Activated CD4-positive, alpha-beta T cell treated with anti-CD3 and anti-CD28 coated beads, Interleukin-2, amount 10 ng/mL, durations not matched to agents 7 days and 5 days (primary cell): ENCODE results near the gene IL12RB2. TPM values are rescaled to one million over a fixed set of nuclear protein-coding genes. Genes with fewer than 3 reads are reported as not detected.

Source experiments
- CTCF ChIA-PET: fragments of 350-600 bp; sonication (Branson Sonifier 250); formaldehyde crosslinking; loops from one replicate; lab custom pipeline; 2021; ENCODE audit warnings: antibody characterized with exemption; lab: Charles Lee
- POLR2A ChIA-PET: fragments of 350-600 bp; sonication (Branson Sonifier 250); formaldehyde crosslinking; loops from one replicate; lab custom pipeline; 2021; ENCODE audit warnings: antibody characterized with exemption; lab: Charles Lee
- DNase-seq: peaks from one replicate; pipeline ENCODE4 v3.0.0-alpha.2; 2020
- H3K27ac Mint-ChIP-seq: one replicate; pipeline ENCODE4 v1.8.0; 2021; ENCODE audit warnings: mild to moderate bottlenecking, moderate library complexity, mixed read lengths
- H3K27me3 Mint-ChIP-seq: one replicate; pipeline ENCODE4 v1.8.0; 2021; ENCODE audit warnings: mixed read lengths
- H3K36me3 Mint-ChIP-seq: one replicate; pipeline ENCODE4 v1.8.0; 2021; ENCODE audit warnings: low read depth, mixed read lengths
- H3K4me1 Mint-ChIP-seq: one replicate; pipeline ENCODE4 v1.8.0; 2021; ENCODE audit warnings: mixed read lengths
- H3K4me3 Mint-ChIP-seq: one replicate; pipeline ENCODE4 v1.8.0; 2021; ENCODE audit warnings: mild to moderate bottlenecking, moderate library complexity, mixed read lengths
- H3K9me3 Mint-ChIP-seq: one replicate; pipeline ENCODE4 v1.8.0; 2021; ENCODE audit warnings: mixed read lengths
- total RNA-seq, 2 experiments: library from RNA; stranded (reverse); gene quantifications; one replicate each; pipeline ENCODE4 v1.2.3, GENCODE V29; 2021

The IL12RB2 gene
- total RNA-seq, 2 experiments from 2014 or later = 29.3 to 31.8 TPM

GRCh38 chr1:67336783-67337182 is 29.1 kb downstream of the IL12RB2 start:
- peak overlapping the region; percentile 55 for H3K4me3 Mint-ChIP-seq
- ChIA-PET CTCF (interaction anchor here (0.6 to 1.8 kb wide), 11 partner anchors 8 to 123 kb away, joined by 3 to 8 read pairs (median 4); no protein-coding TSS in a partner anchor), POLR2A (interaction anchor here (0.6 to 1.5 kb wide), 3 partner anchors 92 to 116 kb away, joined by 3 to 4 read pairs (median 3); no protein-coding TSS in a partner anchor)
- H3K4me1 Mint-ChIP-seq = peaks cover 90% of the 10 kb centered on the region
- no peaks in the 10 kb centered on the region for H3K9me3 Mint-ChIP-seq
- peak; percentile 66 for DNase-seq
- H3K36me3 Mint-ChIP-seq = peaks cover 68% of the 10 kb centered on the region
- H3K27me3 Mint-ChIP-seq = no peaks in the 10 kb centered on the region
- peak overlapping the region; percentile 89 for H3K27ac Mint-ChIP-seq

- CTCF ChIA-PET = interaction anchor here (0.9 to 2.2 kb wide), 5 partner anchors 8 to 54 kb away, joined by 3 to 7 read pairs (median 4); no protein-coding TSS in a partner anchor
- H3K4me1 Mint-ChIP-seq = peaks cover 88% of the 10 kb centered on the region
- H3K4me3 Mint-ChIP-seq = no peak overlapping the region
- peak overlapping the region; percentile 37 for H3K27ac Mint-ChIP-seq
- no peaks in the 10 kb centered on the region for H3K27me3 Mint-ChIP-seq
- POLR2A ChIA-PET = no interaction called here
- no peaks in the 10 kb centered on the region for H3K9me3 Mint-ChIP-seq
- DNase-seq = no peak
- H3K36me3 Mint-ChIP-seq = peaks cover 68% of the 10 kb centered on the region
Measured at GRCh38 chr1:67338642-67339041, 31.0 kb downstream of the IL12RB2 start.

GRCh38 chr1:67339623-67340343 is 32.1 kb downstream of the IL12RB2 start:
- peaks cover 81% of the 10 kb centered on the region for H3K4me1 Mint-ChIP-seq
- no peaks in the 10 kb centered on the region for H3K27me3 Mint-ChIP-seq
- peak overlapping the region; percentile 78 for H3K27ac Mint-ChIP-seq
- H3K36me3 Mint-ChIP-seq = peaks cover 61% of the 10 kb centered on the region
- ChIA-PET POLR2A (interaction anchor here (0.8 kb wide), 1 partner anchor 73 kb away, joined by 3 read pairs; no protein-coding TSS in a partner anchor), CTCF (interaction anchor here (0.6 to 2.2 kb wide), 9 partner anchors 9 to 118 kb away, joined by 3 to 7 read pairs (median 4); no protein-coding TSS in a partner anchor)
- H3K4me3 Mint-ChIP-seq = no peak overlapping the region
- H3K9me3 Mint-ChIP-seq = no peaks in the 10 kb centered on the region
- peak; percentile 39 for DNase-seq

- POLR2A ChIA-PET = no interaction called here
- H3K36me3 Mint-ChIP-seq = peaks cover 43% of the 10 kb centered on the region
- H3K27me3 Mint-ChIP-seq = no peaks in the 10 kb centered on the region
- peaks cover 58% of the 10 kb centered on the region for H3K4me1 Mint-ChIP-seq
- peak; percentile 39 for DNase-seq
- peak overlapping the region; percentile 80 for H3K27ac Mint-ChIP-seq
- no peaks in the 10 kb centered on the region for H3K9me3 Mint-ChIP-seq
- CTCF ChIA-PET = interaction anchor here (1.8 kb wide), 1 partner anchor 158 kb away, joined by 5 read pairs; no protein-coding TSS in a partner anchor
- H3K4me3 Mint-ChIP-seq = no peak overlapping the region
Measured at GRCh38 chr1:67342076-67342890, 34.6 kb downstream of the IL12RB2 start.

GRCh38 chr1:67345556-67345955 is 37.9 kb downstream of the IL12RB2 start:
- peaks cover 34% of the 10 kb centered on the region for H3K36me3 Mint-ChIP-seq
- no peaks in the 10 kb centered on the region for H3K27me3 Mint-ChIP-seq
- H3K9me3 Mint-ChIP-seq = no peaks in the 10 kb centered on the region
- no peak for DNase-seq
- ChIA-PET CTCF (interaction anchor here (0.8 to 1.5 kb wide), 4 partner anchors 9 to 28 kb away, joined by 3 to 4 read pairs (median 4); no protein-coding TSS in a partner anchor), POLR2A (no interaction called here)
- peaks cover 43% of the 10 kb centered on the region for H3K4me1 Mint-ChIP-seq
- no peak overlapping the region for H3K27ac Mint-ChIP-seq
- no peak overlapping the region for H3K4me3 Mint-ChIP-seq

GRCh38 chr1:67346982-67347381 is 39.3 kb downstream of the IL12RB2 start:
- POLR2A ChIA-PET = no interaction called here

GRCh38 chr1:67347688-67348472 is 40.2 kb downstream of the IL12RB2 start:
- H3K27ac Mint-ChIP-seq = no peak overlapping the region

More at GRCh38 chr1:67346982-67347381, 39.3 kb downstream of the IL12RB2 start:
- Mint-ChIP-seq H3K27ac (no peak overlapping the region), H3K36me3 (peaks cover 24% of the 10 kb centered on the region), H3K27me3 (no peaks in the 10 kb centered on the region), H3K4me1 (peaks cover 35% of the 10 kb centered on the region), H3K4me3 (no peak overlapping the region), H3K9me3 (no peaks in the 10 kb centered on the region)
- no peak for DNase-seq
- CTCF ChIA-PET = interaction anchor here (0.6 to 2.0 kb wide), 9 partner anchors 9 to 157 kb away, joined by 3 to 7 read pairs (median 4); no protein-coding TSS in a partner anchor

GRCh38 chr1:67348586-67349252 is 41.0 kb downstream of the IL12RB2 start:
- ChIA-PET CTCF (interaction anchor here (0.6 to 2.0 kb wide), 7 partner anchors 10 to 125 kb away, joined by 3 to 7 read pairs (median 3); no protein-coding TSS in a partner anchor), POLR2A (no interaction called here)
- Mint-ChIP-seq H3K4me3 (no peak overlapping the region), H3K4me1 (peaks cover 23% of the 10 kb centered on the region), H3K27ac (no peak overlapping the region), H3K27me3 (no peaks in the 10 kb centered on the region), H3K9me3 (no peaks in the 10 kb centered on the region), H3K36me3 (peaks cover 27% of the 10 kb centered on the region)
- no peak for DNase-seq

More at GRCh38 chr1:67347688-67348472, 40.2 kb downstream of the IL12RB2 start:
- H3K9me3 Mint-ChIP-seq = no peaks in the 10 kb centered on the region
- H3K4me3 Mint-ChIP-seq = no peak overlapping the region
- no peaks in the 10 kb centered on the region for H3K27me3 Mint-ChIP-seq
- CTCF ChIA-PET = interaction anchor here (1.0 to 2.0 kb wide), 10 partner anchors 9 to 153 kb away, joined by 3 to 7 read pairs (median 3); no protein-coding TSS in a partner anchor
- H3K36me3 Mint-ChIP-seq = peaks cover 25% of the 10 kb centered on the region
- POLR2A ChIA-PET = no interaction called here
- peaks cover 29% of the 10 kb centered on the region for H3K4me1 Mint-ChIP-seq
- peak; percentile 23 for DNase-seq

GRCh38 chr1:67350783-67351182 is 43.1 kb downstream of the IL12RB2 start:
- peak; percentile 26 for DNase-seq
- Mint-ChIP-seq H3K4me3 (no peak overlapping the region), H3K9me3 (no peaks in the 10 kb centered on the region), H3K36me3 (peaks cover 43% of the 10 kb centered on the region), H3K27ac (peak overlapping the region; percentile 0), H3K27me3 (no peaks in the 10 kb centered on the region), H3K4me1 (peaks cover 25% of the 10 kb centered on the region)
- CTCF ChIA-PET = interaction anchor here (1.0 to 1.8 kb wide), 3 partner anchors 24 to 195 kb away, joined by 3 to 4 read pairs (median 3); no protein-coding TSS in a partner anchor
- POLR2A ChIA-PET = no interaction called here

- H3K4me3 Mint-ChIP-seq = no peak overlapping the region
- H3K4me1 Mint-ChIP-seq = peaks cover 26% of the 10 kb centered on the region
- DNase-seq = no peak
- ChIA-PET POLR2A (no interaction called here), CTCF (interaction anchor here (1.8 kb wide), 1 partner anchor 196 kb away, joined by 4 read pairs; no protein-coding TSS in a partner anchor)
- peaks cover 49% of the 10 kb centered on the region for H3K36me3 Mint-ChIP-seq
- H3K27ac Mint-ChIP-seq = no peak overlapping the region
- no peaks in the 10 kb centered on the region for H3K27me3 Mint-ChIP-seq
- H3K9me3 Mint-ChIP-seq = no peaks in the 10 kb centered on the region
Measured at GRCh38 chr1:67352211-67352610, 44.5 kb downstream of the IL12RB2 start.

GRCh38 chr1:67355745-67356424 is 48.2 kb downstream of the IL12RB2 start:
- no peaks in the 10 kb centered on the region for H3K27me3 Mint-ChIP-seq
- DNase-seq = no peak
- ChIA-PET POLR2A (no interaction called here), CTCF (interaction anchor here (0.7 to 1.7 kb wide), 7 partner anchors 9 to 1023 kb away, joined by 3 to 6 read pairs (median 3); no protein-coding TSS in a partner anchor)
- no peaks in the 10 kb centered on the region for H3K9me3 Mint-ChIP-seq
- no peak overlapping the region for H3K4me3 Mint-ChIP-seq
- H3K36me3 Mint-ChIP-seq = peaks cover 51% of the 10 kb centered on the region
- peaks cover 18% of the 10 kb centered on the region for H3K4me1 Mint-ChIP-seq
- no peak overlapping the region for H3K27ac Mint-ChIP-seq
